Fibroblast of lung (primary cell): ENCODE results near the gene MFAP4.

ENCODE experiments used
- EZH2 ChIP-seq: IDR thresholded peaks from 2 replicates; pipeline ENCODE4 v1.5.1; 2012; ENCODE audit warnings: low read length, control low read depth, mild to moderate bottlenecking; ENCODE audit errors: missing control alignments
- TF ChIP-seq, protein P1 (sequence below), 2 donors: IDR thresholded peaks in 1 of 2; conservative IDR thresholded peaks in 1 of 2; 1 replicate in 1 of 2; 2 replicates in 1 of 2; pipeline ENCODE4 v1.5.1; 2011 to 2012; ENCODE audit warnings: low read length in 2 of 2, control low read depth in 1 of 2, inconsistent platforms in 1 of 2, low read depth in 1 of 2, mild to moderate bottlenecking in 1 of 2

DNA sequence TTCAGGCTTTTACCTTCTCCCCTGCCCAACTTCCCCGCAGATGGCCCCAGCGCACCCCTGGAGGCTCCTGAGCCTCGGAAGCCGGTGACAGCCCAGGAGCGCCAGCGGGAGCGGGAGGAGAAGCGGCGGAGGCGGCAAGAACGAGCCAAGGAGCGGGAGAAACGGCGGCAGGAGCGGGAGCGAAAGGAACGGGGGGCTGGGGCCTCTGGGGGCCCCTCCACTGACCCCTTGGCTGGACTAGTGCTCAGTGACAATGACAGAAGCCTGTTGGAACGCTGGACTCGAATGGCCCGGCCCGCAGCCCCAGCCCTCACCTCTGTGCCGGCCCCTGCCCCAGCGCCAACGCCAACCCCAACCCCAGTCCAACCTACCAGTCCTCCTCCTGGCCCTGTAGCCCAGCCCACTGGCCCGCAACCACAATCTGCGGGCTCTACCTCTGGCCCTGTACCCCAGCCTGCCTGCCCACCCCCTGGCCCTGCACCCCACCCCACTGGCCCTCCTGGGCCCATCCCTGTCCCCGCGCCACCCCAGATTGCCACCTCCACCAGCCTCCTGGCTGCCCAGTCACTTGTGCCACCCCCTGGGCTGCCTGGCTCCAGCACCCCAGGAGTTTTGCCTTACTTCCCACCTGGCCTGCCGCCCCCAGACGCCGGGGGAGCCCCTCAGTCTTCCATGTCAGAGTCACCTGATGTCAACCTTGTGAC is 5.1 kb downstream of the MFAP4 start:
- no peak for TF ChIP-seq EZH2
- TF ChIP-seq, protein P1, sequence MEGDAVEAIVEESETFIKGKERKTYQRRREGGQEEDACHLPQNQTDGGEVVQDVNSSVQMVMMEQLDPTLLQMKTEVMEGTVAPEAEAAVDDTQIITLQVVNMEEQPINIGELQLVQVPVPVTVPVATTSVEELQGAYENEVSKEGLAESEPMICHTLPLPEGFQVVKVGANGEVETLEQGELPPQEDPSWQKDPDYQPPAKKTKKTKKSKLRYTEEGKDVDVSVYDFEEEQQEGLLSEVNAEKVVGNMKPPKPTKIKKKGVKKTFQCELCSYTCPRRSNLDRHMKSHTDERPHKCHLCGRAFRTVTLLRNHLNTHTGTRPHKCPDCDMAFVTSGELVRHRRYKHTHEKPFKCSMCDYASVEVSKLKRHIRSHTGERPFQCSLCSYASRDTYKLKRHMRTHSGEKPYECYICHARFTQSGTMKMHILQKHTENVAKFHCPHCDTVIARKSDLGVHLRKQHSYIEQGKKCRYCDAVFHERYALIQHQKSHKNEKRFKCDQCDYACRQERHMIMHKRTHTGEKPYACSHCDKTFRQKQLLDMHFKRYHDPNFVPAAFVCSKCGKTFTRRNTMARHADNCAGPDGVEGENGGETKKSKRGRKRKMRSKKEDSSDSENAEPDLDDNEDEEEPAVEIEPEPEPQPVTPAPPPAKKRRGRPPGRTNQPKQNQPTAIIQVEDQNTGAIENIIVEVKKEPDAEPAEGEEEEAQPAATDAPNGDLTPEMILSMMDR (conservative IDR thresholded peaks at IDR 0.05 in 1 of 2, IDR thresholded peaks at IDR 0.05 in 1 of 2; ENCODE audit: low read depth in 1 of 2, low read length in 2 of 2) = no peak
